GM12878 (cell line): ENCODE measurements around the gene PRAC2.

ENCODE experiments used
- NBN ChIP-seq: fragments of 450-650 bp; IDR thresholded peaks from 2 replicates; pipeline ENCODE4 v1.6.1; 2016
- POLR2AphosphoS5 ChIP-seq: IDR thresholded peaks from 2 replicates; pipeline ENCODE4 v1.6.1; 2011; ENCODE audit warnings: mild to moderate bottlenecking, low read length, inconsistent platforms
- SMARCA5 ChIP-seq: fragments of 450-650 bp; IDR thresholded peaks from 2 replicates; pipeline ENCODE4 v1.6.1; 2017; ENCODE audit warnings: mild to moderate bottlenecking
- SUPT20H ChIP-seq: IDR thresholded peaks from 2 replicates; pipeline ENCODE4 v1.6.1; 2011; ENCODE audit warnings: low read depth, mild to moderate bottlenecking, low read length, moderate library complexity, borderline replicate concordance; ENCODE audit not compliant: control insufficient read depth
- TF ChIP-seq, protein P1 (sequence below): IDR thresholded peaks from 2 replicates; pipeline ENCODE4 v1.6.1; 2012; ENCODE audit warnings: low read depth, low read length, improper control_type of control experiment
- TF ChIP-seq, protein P2 (sequence below): IDR thresholded peaks from 2 replicates; pipeline ENCODE4 v1.6.1; 2011; ENCODE audit warnings: low read depth, mild to moderate bottlenecking, low read length, moderate library complexity, borderline replicate concordance; ENCODE audit errors: extremely low read depth
- TF ChIP-seq, protein P3 (sequence below), 3 experiments: IDR thresholded peaks in 2 of 3; conservative IDR thresholded peaks in 1 of 3; 2 replicates each; pipeline ENCODE4 v1.5.1; 2011; ENCODE audit warnings: low read depth in 3 of 3, low read length in 3 of 3, mild to moderate bottlenecking in 3 of 3, control low read depth in 2 of 3, moderate library complexity in 2 of 3, inconsistent platforms in 1 of 3, mixed read lengths in 1 of 3; ENCODE audit not compliant: control insufficient read depth in 2 of 3, insufficient read depth in 1 of 3; ENCODE audit errors: extremely low read depth in 1 of 3
- TF ChIP-seq, protein P4 (sequence below): fragments of 450-650 bp; formaldehyde crosslinking; IDR thresholded peaks from 2 replicates; pipeline ENCODE4 v1.5.0; 2022; ENCODE audit warnings: mild to moderate bottlenecking, missing genetic modification characterization

GRCh38 chr17:48681609-48682008 lies 41.4 kb upstream of the PRAC2 start:
- TF ChIP-seq POLR2AphosphoS5 = no peak
- no peak for TF ChIP-seq NBN
- TF ChIP-seq SUPT20H = no peak
- TF ChIP-seq, protein P1, sequence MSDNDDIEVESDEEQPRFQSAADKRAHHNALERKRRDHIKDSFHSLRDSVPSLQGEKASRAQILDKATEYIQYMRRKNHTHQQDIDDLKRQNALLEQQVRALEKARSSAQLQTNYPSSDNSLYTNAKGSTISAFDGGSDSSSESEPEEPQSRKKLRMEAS = no peak
- TF ChIP-seq, protein P2, sequence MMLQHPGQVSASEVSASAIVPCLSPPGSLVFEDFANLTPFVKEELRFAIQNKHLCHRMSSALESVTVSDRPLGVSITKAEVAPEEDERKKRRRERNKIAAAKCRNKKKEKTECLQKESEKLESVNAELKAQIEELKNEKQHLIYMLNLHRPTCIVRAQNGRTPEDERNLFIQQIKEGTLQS = no peak
- TF ChIP-seq, protein P3, sequence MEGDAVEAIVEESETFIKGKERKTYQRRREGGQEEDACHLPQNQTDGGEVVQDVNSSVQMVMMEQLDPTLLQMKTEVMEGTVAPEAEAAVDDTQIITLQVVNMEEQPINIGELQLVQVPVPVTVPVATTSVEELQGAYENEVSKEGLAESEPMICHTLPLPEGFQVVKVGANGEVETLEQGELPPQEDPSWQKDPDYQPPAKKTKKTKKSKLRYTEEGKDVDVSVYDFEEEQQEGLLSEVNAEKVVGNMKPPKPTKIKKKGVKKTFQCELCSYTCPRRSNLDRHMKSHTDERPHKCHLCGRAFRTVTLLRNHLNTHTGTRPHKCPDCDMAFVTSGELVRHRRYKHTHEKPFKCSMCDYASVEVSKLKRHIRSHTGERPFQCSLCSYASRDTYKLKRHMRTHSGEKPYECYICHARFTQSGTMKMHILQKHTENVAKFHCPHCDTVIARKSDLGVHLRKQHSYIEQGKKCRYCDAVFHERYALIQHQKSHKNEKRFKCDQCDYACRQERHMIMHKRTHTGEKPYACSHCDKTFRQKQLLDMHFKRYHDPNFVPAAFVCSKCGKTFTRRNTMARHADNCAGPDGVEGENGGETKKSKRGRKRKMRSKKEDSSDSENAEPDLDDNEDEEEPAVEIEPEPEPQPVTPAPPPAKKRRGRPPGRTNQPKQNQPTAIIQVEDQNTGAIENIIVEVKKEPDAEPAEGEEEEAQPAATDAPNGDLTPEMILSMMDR (IDR thresholded peaks at IDR 0.05 in 2 of 3, conservative IDR thresholded peaks at IDR 0.05 in 1 of 3; ENCODE audit: control insufficient read depth in 2 of 3, extremely low read depth in 1 of 3, insufficient read depth in 1 of 3, low read depth in 3 of 3, low read length in 3 of 3) = no peak
- TF ChIP-seq SMARCA5 = no peak
- TF ChIP-seq, protein P4, sequence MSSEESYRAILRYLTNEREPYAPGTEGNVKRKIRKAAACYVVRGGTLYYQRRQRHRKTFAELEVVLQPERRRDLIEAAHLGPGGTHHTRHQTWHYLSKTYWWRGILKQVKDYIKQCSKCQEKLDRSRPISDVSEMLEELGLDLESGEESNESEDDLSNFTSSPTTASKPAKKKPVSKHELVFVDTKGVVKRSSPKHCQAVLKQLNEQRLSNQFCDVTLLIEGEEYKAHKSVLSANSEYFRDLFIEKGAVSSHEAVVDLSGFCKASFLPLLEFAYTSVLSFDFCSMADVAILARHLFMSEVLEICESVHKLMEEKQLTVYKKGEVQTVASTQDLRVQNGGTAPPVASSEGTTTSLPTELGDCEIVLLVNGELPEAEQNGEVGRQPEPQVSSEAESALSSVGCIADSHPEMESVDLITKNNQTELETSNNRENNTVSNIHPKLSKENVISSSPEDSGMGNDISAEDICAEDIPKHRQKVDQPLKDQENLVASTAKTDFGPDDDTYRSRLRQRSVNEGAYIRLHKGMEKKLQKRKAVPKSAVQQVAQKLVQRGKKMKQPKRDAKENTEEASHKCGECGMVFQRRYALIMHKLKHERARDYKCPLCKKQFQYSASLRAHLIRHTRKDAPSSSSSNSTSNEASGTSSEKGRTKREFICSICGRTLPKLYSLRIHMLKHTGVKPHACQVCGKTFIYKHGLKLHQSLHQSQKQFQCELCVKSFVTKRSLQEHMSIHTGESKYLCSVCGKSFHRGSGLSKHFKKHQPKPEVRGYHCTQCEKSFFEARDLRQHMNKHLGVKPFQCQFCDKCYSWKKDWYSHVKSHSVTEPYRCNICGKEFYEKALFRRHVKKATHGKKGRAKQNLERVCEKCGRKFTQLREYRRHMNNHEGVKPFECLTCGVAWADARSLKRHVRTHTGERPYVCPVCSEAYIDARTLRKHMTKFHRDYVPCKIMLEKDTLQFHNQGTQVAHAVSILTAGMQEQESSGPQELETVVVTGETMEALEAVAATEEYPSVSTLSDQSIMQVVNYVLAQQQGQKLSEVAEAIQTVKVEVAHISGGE (CRISPR knock-in tag) = no peak
